Fibroblast of pulmonary artery (primary cell): ENCODE measurements around the gene IRX4.
A peak's percentile ranks its signal among the peaks of the same experiment; 100 is the strongest.

Source experiments
- DNase-seq: peaks from one replicate; pipeline ENCODE4 v3.0.0-alpha.2; 2010; ENCODE audit warnings: low read depth
- H3K4me3 ChIP-seq: replicated peaks from 2 replicates; pipeline ENCODE4 v1.5.1; 2011; ENCODE audit warnings: low read depth, mild to moderate bottlenecking, control low read depth, low read length, moderate library complexity
- CTCF ChIP-seq: IDR thresholded peaks from 2 replicates; pipeline ENCODE4 v1.5.1; 2011; ENCODE audit warnings: mild to moderate bottlenecking, control low read depth, low read length, inconsistent platforms; ENCODE audit errors: missing control alignments

IRX4 gene

GRCh38 chr5:1909346-1909985, 26.7 kb upstream of the IRX4 start:
- TF ChIP-seq CTCF = no peak
- no peak for DNase-seq
- no peak overlapping the region for H3K4me3 ChIP-seq

- no peak overlapping the region for H3K4me3 ChIP-seq
- no peak for TF ChIP-seq CTCF
- no peak for DNase-seq
Measured at GRCh38 chr5:1908931-1909330, 26.2 kb upstream of the IRX4 start.

- no peak overlapping the region for H3K4me3 ChIP-seq
- no peak for TF ChIP-seq CTCF
- DNase-seq = no peak
Measured at GRCh38 chr5:1907616-1908015, 24.9 kb upstream of the IRX4 start.

GRCh38 chr5:1905108-1905507, 22.4 kb upstream of the IRX4 start:
- DNase-seq = no peak
- H3K4me3 ChIP-seq = no peak overlapping the region
- TF ChIP-seq CTCF = no peak

GRCh38 chr5:1901983-1902382, 19.3 kb upstream of the IRX4 start:
- DNase-seq = no peak
- no peak overlapping the region for H3K4me3 ChIP-seq
- no peak for TF ChIP-seq CTCF

- DNase-seq = peak; percentile 6
- no peak overlapping the region for H3K4me3 ChIP-seq
- TF ChIP-seq CTCF = no peak
Measured at GRCh38 chr5:1901061-1901460, 18.3 kb upstream of the IRX4 start.

- no peak for DNase-seq
- no peak for TF ChIP-seq CTCF
Measured at GRCh38 chr5:1899201-1899600, 16.5 kb upstream of the IRX4 start.

More at GRCh38 chr5:1899201-1899600, 16.5 kb upstream of the IRX4 start:
- no peak overlapping the region for H3K4me3 ChIP-seq
